Mononuclear cell (primary cell): ENCODE results near the gene MAP3K2. TPM values are rescaled to one million over a fixed set of nuclear protein-coding genes. Genes with fewer than 3 reads are reported as not detected.
A peak's percentile ranks its signal among the peaks of the same experiment; 100 is the strongest.
"Not testable (repeated sequence)": the region's sequence is repeated elsewhere in the genome, so short reads cannot be mapped to it uniquely, and the experiment has no call there.

Experiments used
- H3K27me3 ChIP-seq: 2 replicates; pipeline ENCODE4 v1.6.0; 2011; ENCODE audit warnings: low read length, control low read depth; ENCODE audit not compliant: insufficient read depth
- H3K4me1 ChIP-seq: 2 replicates; pipeline ENCODE4 v1.5.1; 2011; ENCODE audit warnings: mild to moderate bottlenecking, low read length, control low read depth; ENCODE audit not compliant: insufficient read depth
- H3K4me3 ChIP-seq: 2 replicates; pipeline ENCODE4 v1.5.1; 2011; ENCODE audit warnings: mild to moderate bottlenecking, low read length, moderate library complexity
- H3K9me3 ChIP-seq: 2 replicates; pipeline ENCODE4 v1.5.1; 2011; ENCODE audit warnings: low read depth, mild to moderate bottlenecking, control low read depth, low read length
- total RNA-seq: library from RNA; depleted of rRNA; stranded (reverse); fragments of >200 nt; gene quantifications from one replicate; pipeline ENCODE4 v1.2.3, GENCODE V29; 2012

Gene MAP3K2
- total RNA-seq, 1 donor, result 153 TPM

- Histone ChIP-seq H3K4me3 (peak overlapping the region; percentile 41), H3K4me1 (peaks cover 45% of the 10 kb centered on the region), H3K9me3 (no peaks in the 10 kb centered on the region), H3K27me3 (no peaks in the 10 kb centered on the region)
Measured at GRCh38 chr2:127415593-127416505, 28.1 kb upstream of the MAP3K2 start.

- Histone ChIP-seq H3K4me3 (no peak overlapping the region), H3K27me3 (no peaks in the 10 kb centered on the region), H3K9me3 (no peaks in the 10 kb centered on the region), H3K4me1 (peaks cover 47% of the 10 kb centered on the region)
Measured at GRCh38 chr2:127414638-127415592, 27.1 kb upstream of the MAP3K2 start.

GRCh38 chr2:127413782-127414637 lies 26.2 kb upstream of the MAP3K2 start:
- Histone ChIP-seq H3K4me3 (no peak overlapping the region), H3K9me3 (no peaks in the 10 kb centered on the region), H3K27me3 (no peaks in the 10 kb centered on the region), H3K4me1 (peaks cover 47% of the 10 kb centered on the region)

- Histone ChIP-seq H3K9me3 (no peaks in the 10 kb centered on the region), H3K4me3 (no peak overlapping the region), H3K4me1 (peaks cover 53% of the 10 kb centered on the region), H3K27me3 (no peaks in the 10 kb centered on the region)
Measured at GRCh38 chr2:127413200-127413599, 25.4 kb upstream of the MAP3K2 start.

GRCh38 chr2:127411653-127412369 lies 24.0 kb upstream of the MAP3K2 start:
- Histone ChIP-seq H3K4me1 (peaks cover 56% of the 10 kb centered on the region), H3K4me3 (no peak overlapping the region), H3K27me3 (no peaks in the 10 kb centered on the region), H3K9me3 (no peaks in the 10 kb centered on the region)

GRCh38 chr2:127410871-127411652 lies 23.3 kb upstream of the MAP3K2 start:
- Histone ChIP-seq H3K4me3 (no peak overlapping the region), H3K27me3 (no peaks in the 10 kb centered on the region), H3K4me1 (peaks cover 49% of the 10 kb centered on the region), H3K9me3 (no peaks in the 10 kb centered on the region)

- H3K4me1 ChIP-seq, result peaks cover 53% of the 10 kb centered on the region
- not testable (repeated sequence) for H3K9me3 ChIP-seq, H3K4me3 ChIP-seq, H3K27me3 ChIP-seq
Measured at GRCh38 chr2:127409716-127410115, 21.9 kb upstream of the MAP3K2 start.

- Histone ChIP-seq H3K4me3 (no peak overlapping the region), H3K27me3 (no peaks in the 10 kb centered on the region), H3K9me3 (no peaks in the 10 kb centered on the region), H3K4me1 (peaks cover 54% of the 10 kb centered on the region)
Measured at GRCh38 chr2:127408807-127409099, 21.0 kb upstream of the MAP3K2 start.

GRCh38 chr2:127408004-127408806 lies 20.4 kb upstream of the MAP3K2 start:
- H3K4me3 ChIP-seq, result peak overlapping the region; percentile 23
- H3K4me1 ChIP-seq, result peaks cover 51% of the 10 kb centered on the region
- H3K27me3 ChIP-seq, result no peaks in the 10 kb centered on the region
- H3K9me3 ChIP-seq, result no peaks in the 10 kb centered on the region

- no peak overlapping the region for H3K4me3 ChIP-seq
Measured at GRCh38 chr2:127407661-127408003, 19.9 kb upstream of the MAP3K2 start.

GRCh38 chr2:127407091-127407490 lies 19.3 kb upstream of the MAP3K2 start:
- Histone ChIP-seq H3K9me3 (no peaks in the 10 kb centered on the region), H3K4me3 (no peak overlapping the region), H3K4me1 (peaks cover 45% of the 10 kb centered on the region), H3K27me3 (no peaks in the 10 kb centered on the region)

More at GRCh38 chr2:127407661-127408003, 19.9 kb upstream of the MAP3K2 start:
- Histone ChIP-seq H3K9me3 (no peaks in the 10 kb centered on the region), H3K4me1 (peaks cover 49% of the 10 kb centered on the region), H3K27me3 (no peaks in the 10 kb centered on the region)

- Histone ChIP-seq H3K27me3 (no peaks in the 10 kb centered on the region), H3K9me3 (no peaks in the 10 kb centered on the region), H3K4me3 (no peak overlapping the region), H3K4me1 (peaks cover 39% of the 10 kb centered on the region)
Measured at GRCh38 chr2:127406454-127406853, 18.7 kb upstream of the MAP3K2 start.

- peaks cover 31% of the 10 kb centered on the region for H3K4me1 ChIP-seq
- H3K9me3 ChIP-seq, result no peaks in the 10 kb centered on the region
- H3K27me3 ChIP-seq, result no peaks in the 10 kb centered on the region
- H3K4me3 ChIP-seq, result no peak overlapping the region
Measured at GRCh38 chr2:127405255-127405610, 17.5 kb upstream of the MAP3K2 start.
